GM12878 (cell line): ENCODE measurements around the gene SERPINA4. TPM values are rescaled to one million over a fixed set of nuclear protein-coding genes. Genes with fewer than 3 reads are reported as not detected.

Source experiments
- ATAC-seq: fragments of 200-7000 bp; cut with Tn5 transposase; 3 replicates; pipeline ENCODE4 v1.9.1; 2020; ENCODE audit warnings: mild to moderate bottlenecking, moderate library complexity
- BruUV-seq: library from RNA; stranded (reverse); fragments of 400-500 nt; replicated peaks from 2 replicates; lab custom pipeline; 2021; lab: Mats Ljungman, UMichigan
- CTCF ChIA-PET: fragments of 300-600 bp; sonication (Branson Sonifier 250); formaldehyde crosslinking; extraction: SDS; loops from one replicate; lab custom pipeline; 2021; ENCODE audit warnings: inconsistent platforms; lab: Yijun Ruan, JAX
- POLR2A ChIA-PET: fragments of 350-600 bp; formaldehyde crosslinking; extraction: SDS; loops from one replicate; lab custom pipeline; 2021; ENCODE audit warnings: inconsistent platforms; lab: Charles Lee
- RAD21 ChIA-PET: fragments of 300-600 bp; sonication (Branson Sonifier 250); formaldehyde crosslinking; loops from one replicate; lab custom pipeline; 2023; ENCODE audit warnings: antibody characterized with exemption; ENCODE audit not compliant: unreplicated experiment; lab: Charles Lee
- SMC1A ChIA-PET: fragments of 300-600 bp; sonication (Branson Sonifier 250); formaldehyde crosslinking; loops from one replicate; lab custom pipeline; 2023; ENCODE audit not compliant: unreplicated experiment, uncharacterized antibody; lab: Charles Lee
- DNase-seq: peaks from one replicate; pipeline ENCODE4 v3.0.0-alpha.2; 2011; ENCODE audit warnings: low read depth, low spot score
- FAIRE-seq: peaks from 3 replicates; lab custom pipeline; 2011; peaks lifted over from hg19 to GRCh38; lab: Jason Lieb, UNC
- H2AFZ ChIP-seq: 2 replicates; pipeline ENCODE4 v1.6.0; 2011; ENCODE audit warnings: low read depth, low read length, control low read depth; ENCODE audit not compliant: control insufficient read depth
- H3K27ac ChIP-seq: 2 replicates; pipeline ENCODE4 v1.5.1; 2011; ENCODE audit warnings: control low read depth; ENCODE audit not compliant: control insufficient read depth, insufficient read depth
- H3K27me3 ChIP-seq, 2 experiments: replicated peaks in 1 of 2; 2 replicates each; pipeline versions ENCODE4 v1.6.0 to v1.6.1; 2011; ENCODE audit warnings: low read length in 1 of 2; ENCODE audit not compliant: control insufficient read depth in 2 of 2, insufficient read depth in 2 of 2
- H3K36me3 ChIP-seq, 2 experiments: 2 replicates each; pipeline ENCODE4 v1.5.1; 2011; ENCODE audit warnings: low read length in 1 of 2; ENCODE audit not compliant: control insufficient read depth in 2 of 2, insufficient read depth in 2 of 2
- H3K4me1 ChIP-seq: 2 replicates; pipeline ENCODE4 v1.6.1; 2011; ENCODE audit warnings: mild to moderate bottlenecking, low read length, moderate library complexity, mixed read lengths; ENCODE audit not compliant: control insufficient read depth, insufficient read depth
- H3K4me2 ChIP-seq: 2 replicates; pipeline ENCODE4 v1.6.0; 2011; ENCODE audit warnings: control low read depth; ENCODE audit not compliant: control insufficient read depth, insufficient read depth
- H3K4me3 ChIP-seq: fragments of 200-600 bp; sonication (generic); 2 replicates; pipeline ENCODE4 v1.5.1; 2016
- H3K79me2 ChIP-seq: 2 replicates; pipeline ENCODE4 v1.6.0; 2011; ENCODE audit warnings: low read length; ENCODE audit not compliant: control insufficient read depth, insufficient read depth
- H3K9ac ChIP-seq: 2 replicates; pipeline ENCODE4 v1.8.0; 2011; ENCODE audit warnings: low read length, control low read depth, mixed read lengths; ENCODE audit not compliant: control insufficient read depth, insufficient read depth
- H3K9me3 ChIP-seq: replicated peaks from 3 replicates; pipeline ENCODE4 v1.5.1; 2011; ENCODE audit warnings: mild to moderate bottlenecking, low read length; ENCODE audit not compliant: control insufficient read depth, insufficient read depth
- H4K20me1 ChIP-seq: 2 replicates; pipeline ENCODE4 v1.6.0; 2011; ENCODE audit not compliant: control insufficient read depth, insufficient read depth
- ASH2L ChIP-seq: fragments of 300-600, 200-600 bp; sonication (generic); IDR thresholded peaks from 2 replicates; pipeline ENCODE4 v1.6.1; 2017; ENCODE audit warnings: low read depth, mild to moderate bottlenecking, borderline replicate concordance
- BHLHE40 ChIP-seq, 2 experiments: fragments of 450-650 bp in 1 of 2; IDR thresholded peaks; 2 replicates each; pipeline ENCODE4 v1.6.1; 2011 to 2017; ENCODE audit warnings: low read depth in 2 of 2, borderline replicate concordance in 1 of 2, improper control_type of control experiment in 1 of 2, low read length in 1 of 2, mild to moderate bottlenecking in 1 of 2
- BRCA1 ChIP-seq: IDR thresholded peaks from 2 replicates; pipeline ENCODE4 v1.6.1; 2011; ENCODE audit warnings: low read depth, low read length, improper control_type of control experiment
- EGR1 ChIP-seq, 2 experiments: IDR thresholded peaks; 1 replicate in 1 of 2; 2 replicates in 1 of 2; pipeline ENCODE4 v1.6.1; 2011 to 2012; ENCODE audit warnings: low read depth in 2 of 2, low read length in 2 of 2, borderline replicate concordance in 1 of 2, mild to moderate bottlenecking in 1 of 2, moderate library complexity in 1 of 2
- FOXM1 ChIP-seq: IDR thresholded peaks from 2 replicates; pipeline ENCODE4 v1.6.1; 2012; ENCODE audit warnings: low read depth, mild to moderate bottlenecking, inconsistent platforms, low read length, moderate library complexity
- MEF2A ChIP-seq: IDR thresholded peaks from 2 replicates; pipeline ENCODE4 v1.6.1; 2011; ENCODE audit warnings: low read depth, mild to moderate bottlenecking, low read length, moderate library complexity; ENCODE audit not compliant: insufficient read depth
- MTA3 ChIP-seq: IDR thresholded peaks from 2 replicates; pipeline ENCODE4 v1.6.1; 2012; ENCODE audit warnings: low read length, inconsistent platforms, borderline replicate concordance
- NFXL1 ChIP-seq: fragments of 450-650 bp; IDR thresholded peaks from 2 replicates; pipeline ENCODE4 v1.6.1; 2017; ENCODE audit warnings: antibody characterized with exemption, mild to moderate bottlenecking, borderline replicate concordance
- PKNOX1 ChIP-seq: fragments of 450-650 bp; IDR thresholded peaks from 2 replicates; pipeline ENCODE4 v1.6.1; 2016; ENCODE audit warnings: mild to moderate bottlenecking
- POLR2AphosphoS5 ChIP-seq: IDR thresholded peaks from 2 replicates; pipeline ENCODE4 v1.6.1; 2011; ENCODE audit warnings: mild to moderate bottlenecking, low read length, inconsistent platforms
- POU2F2 ChIP-seq: IDR thresholded peaks from 3 replicates; pipeline ENCODE4 v1.6.1; 2011; ENCODE audit warnings: low read depth, mild to moderate bottlenecking, low read length, borderline replicate concordance
- SRF ChIP-seq, 2 experiments: IDR thresholded peaks; 2 replicates each; pipeline ENCODE4 v1.6.1; 2011; ENCODE audit warnings: low read depth in 2 of 2, low read length in 2 of 2, mild to moderate bottlenecking in 1 of 2, moderate library complexity in 1 of 2
- TBL1XR1 ChIP-seq: IDR thresholded peaks from 2 replicates; pipeline ENCODE4 v1.6.1; 2012; ENCODE audit warnings: low read depth, low read length, improper control_type of control experiment
- USF2 ChIP-seq: IDR thresholded peaks from 2 replicates; pipeline ENCODE4 v1.6.1; 2011; ENCODE audit warnings: low read depth, low read length, improper control_type of control experiment, borderline replicate concordance
- WGBS: methylation state at CpG from one replicate; pipeline ENCODE4 v1.1.6; 2016; ENCODE audit warnings: low lambda C conversion rate; ENCODE audit not compliant: insufficient replicate concordance, insufficient coverage; ENCODE audit errors: missing lambda C conversion rate; 5-methylcytosine and 5-hydroxymethylcytosine counted together
- in situ Hi-C: fragments of 300-500 bp; cut with MboI; formaldehyde crosslinking; loops from 9 replicates; pipeline ENCODE4 v1.14.3; 2018; ENCODE audit warnings: mixed read lengths
- intact Hi-C: fragments of 100-400 bp; cut with micrococcal nuclease; formaldehyde crosslinking; loops from one replicate; pipeline ENCODE4 v1.14.2; 2022; ENCODE audit not compliant: unreplicated experiment
- polyA plus RNA-seq, 11 experiments: library from polyadenylated mRNA; depleted of rRNA in 4 of 11; unstranded in 6 of 11; stranded (reverse) in 5 of 11; fragments of >200 nt; fragmentation: Nextera tagmentation in 4 of 11; fragmentation: Illumina TruSeq in 1 of 11; extraction: Ambion mirVana in 4 of 11; extraction: Trizol in 1 of 11; gene quantifications; 1 replicate in 1 of 11; 2 replicates in 10 of 11; pipeline versions ENCODE4 v1.2.1 to v1.2.3, GENCODE V29; 2011 to 2016; ENCODE audit warnings: inconsistent platforms in 2 of 11, missing spikeins in 2 of 11, low read depth in 1 of 11
- total RNA-seq, 4 experiments: library from RNA; depleted of rRNA in 3 of 4; stranded (reverse); fragments of >200 nt in 3 of 4; fragmentation: Illumina TruSeq in 1 of 4; extraction: Trizol in 1 of 4; gene quantifications; 2 replicates each; pipeline versions ENCODE4 v1.2.1 to v1.2.3, GENCODE V29; 2013 to 2021

The SERPINA4 gene
- total and polyA plus RNA-seq, 10 of the 15 experiments (the other 5 are each of a cell fraction or from before 2014, with no cell fraction given) = 0.13 TPM; not detected in 9

DNA sequence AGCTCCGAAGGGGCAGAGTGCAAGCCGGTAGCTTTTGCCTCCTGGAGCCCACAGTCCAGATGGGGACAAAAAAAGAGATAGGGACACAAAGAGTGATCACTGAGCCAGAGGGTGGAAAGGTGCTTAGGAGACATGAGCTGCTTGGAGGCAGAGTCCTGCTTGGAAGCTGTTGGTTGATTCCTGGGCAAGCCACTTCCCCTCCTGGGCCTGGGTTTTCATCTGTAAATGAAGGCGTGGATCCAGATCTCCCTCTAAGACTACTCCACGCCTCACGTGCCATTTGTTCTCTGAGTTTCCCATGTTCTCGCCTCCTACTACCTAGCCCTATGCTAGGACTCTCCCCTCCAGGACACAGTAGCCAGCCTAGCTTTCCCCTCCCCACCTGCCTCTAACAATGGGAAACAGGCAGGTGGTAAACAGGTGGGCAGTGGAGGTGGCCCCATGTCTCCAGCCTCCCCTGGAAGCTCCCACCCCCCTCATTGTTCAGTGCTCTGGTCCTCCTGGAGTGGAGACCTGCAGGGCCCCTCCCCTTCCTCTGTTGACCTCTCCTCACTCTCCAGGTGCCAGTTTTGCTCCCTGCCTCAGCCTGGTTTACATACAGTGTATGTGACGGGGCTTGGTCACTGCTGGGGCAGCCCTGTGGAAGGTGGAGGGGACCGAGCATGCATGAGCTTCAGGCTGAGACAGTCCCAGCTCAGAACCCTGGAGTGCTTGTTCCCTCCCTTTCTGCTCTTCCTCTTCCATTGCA, 54.8 kb downstream of the SERPINA4 start:
- ChIA-PET RAD21 (no interaction called here), SMC1A (no interaction called here), POLR2A (no interaction called here), CTCF (no interaction called here)
- no peak for DNase-seq
- intact Hi-C loops = no loop called here
- TF ChIP-seq BHLHE40 (IDR thresholded peaks at IDR 0.05; ENCODE audit: borderline replicate concordance in 1 of 2, low read depth in 2 of 2, low read length in 1 of 2) (no peak), POLR2AphosphoS5 (no peak), POU2F2 (no peak), MEF2A (no peak), USF2 (no peak), EGR1 (IDR thresholded peaks at IDR 0.05; ENCODE audit: borderline replicate concordance in 1 of 2, low read depth in 2 of 2, low read length in 2 of 2) (no peak), FOXM1 (no peak), ASH2L (no peak), NFXL1 (no peak), PKNOX1 (no peak), BRCA1 (no peak), TBL1XR1 (no peak), SRF (IDR thresholded peaks at IDR 0.05; ENCODE audit: low read depth in 2 of 2, low read length in 2 of 2) (no peak), MTA3 (no peak)
- Histone ChIP-seq H3K27ac (no peak overlapping the region), H3K4me2 (no peak overlapping the region), H3K9ac (no peak overlapping the region), H3K79me2 (no peaks in the 10 kb centered on the region), H4K20me1 (no peaks in the 10 kb centered on the region), H3K9me3 (peaks cover 7% of the 10 kb centered on the region; the same call in 2 of the 3 replicates), H3K27me3 (no peaks in the 10 kb centered on the region), H2AFZ (no peak overlapping the region), H3K36me3 (no peaks in the 10 kb centered on the region), H3K4me3 (no peak overlapping the region), H3K4me1 (no peaks in the 10 kb centered on the region)
- FAIRE-seq = no peak
- WGBS = 26% methylated on average over 8 of the region's 8 CpGs
- ATAC-seq = no peak
- in situ Hi-C loops = no loop called here
- no TSS peak for BruUV-seq
